Astrocyte (in vitro differentiated cells and primary cell): ENCODE measurements around the gene GK.

Source experiments
- CTCF ChIP-seq: IDR thresholded peaks from 2 replicates; pipeline ENCODE4 v1.5.1; 2011; ENCODE audit warnings: low read depth, mild to moderate bottlenecking, inconsistent platforms, low read length, moderate library complexity; ENCODE audit not compliant: insufficient read depth
- EZH2 ChIP-seq: IDR thresholded peaks from 2 replicates; pipeline ENCODE4 v1.6.1; 2012; ENCODE audit warnings: mild to moderate bottlenecking, low read length, inconsistent platforms; ENCODE audit not compliant: insufficient read depth

GRCh38 chrX:30673884-30674598, 20.8 kb downstream of the GK start:
- TF ChIP-seq CTCF (no peak), EZH2 (no peak)
